HG02943 (cell line): Measurements from ENCODE around the gene ELMO2.

Source experiments
- ATAC-seq: cut with Tn5 transposase; IDR thresholded peaks from one replicate; pipeline ENCODE4 v1.9.1; 2021; ENCODE audit warnings: mild to moderate bottlenecking, low read depth, moderate library complexity; ENCODE audit not compliant: unreplicated experiment

ELMO2 gene

DNA sequence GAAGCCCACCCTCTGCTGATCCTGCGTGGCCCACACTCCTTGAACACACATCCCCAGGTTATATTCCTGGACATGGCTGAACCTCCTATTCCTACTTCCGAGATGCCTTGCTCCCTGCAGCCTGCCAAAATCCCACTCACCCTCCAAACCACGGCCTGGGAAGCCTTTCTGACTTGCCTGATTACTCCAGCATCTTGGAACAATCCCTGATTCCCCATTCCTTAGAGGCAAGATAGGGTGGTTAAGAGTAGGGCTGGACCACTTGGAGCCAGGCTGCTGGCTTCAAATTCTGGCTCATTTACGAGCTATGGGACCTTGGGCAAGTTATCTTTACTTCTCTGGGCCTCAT lies 52.2 kb downstream of the ELMO2 start:
- no peak for ATAC-seq

DNA sequence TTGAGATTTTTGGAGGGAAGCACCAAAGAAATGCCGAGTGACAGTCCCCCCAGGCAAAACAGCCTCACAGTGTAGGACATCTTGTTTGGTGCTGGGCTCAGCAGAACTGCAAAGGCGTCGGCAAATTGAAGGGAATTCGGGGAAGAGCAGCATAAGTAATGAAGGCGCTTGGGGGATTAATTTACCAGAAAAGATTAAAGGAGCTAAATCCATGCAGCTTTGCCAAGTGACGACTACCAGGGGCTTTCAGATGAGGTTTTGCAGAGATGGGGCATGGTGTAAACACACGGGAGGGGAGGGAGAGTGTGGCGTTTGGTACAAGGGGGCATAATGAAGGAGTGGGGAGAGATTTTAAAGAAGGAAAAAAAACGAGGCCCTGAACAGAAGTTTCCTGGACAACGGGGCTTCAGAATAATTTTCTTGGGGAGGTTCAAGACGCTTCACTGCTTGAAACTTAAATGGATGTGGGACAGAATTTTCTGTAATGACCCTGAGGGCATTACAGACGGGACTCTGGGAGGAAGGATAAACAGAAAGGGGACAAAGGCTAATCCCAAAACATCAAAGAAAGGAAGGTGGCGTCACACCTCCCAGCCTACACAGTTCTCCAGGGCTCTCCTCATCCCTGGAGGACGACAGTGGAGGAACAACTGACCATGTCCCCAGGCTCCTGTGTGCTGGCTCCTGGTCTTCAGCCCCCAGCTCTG lies 52.8 kb downstream of the ELMO2 start:
- ATAC-seq: no peak

DNA sequence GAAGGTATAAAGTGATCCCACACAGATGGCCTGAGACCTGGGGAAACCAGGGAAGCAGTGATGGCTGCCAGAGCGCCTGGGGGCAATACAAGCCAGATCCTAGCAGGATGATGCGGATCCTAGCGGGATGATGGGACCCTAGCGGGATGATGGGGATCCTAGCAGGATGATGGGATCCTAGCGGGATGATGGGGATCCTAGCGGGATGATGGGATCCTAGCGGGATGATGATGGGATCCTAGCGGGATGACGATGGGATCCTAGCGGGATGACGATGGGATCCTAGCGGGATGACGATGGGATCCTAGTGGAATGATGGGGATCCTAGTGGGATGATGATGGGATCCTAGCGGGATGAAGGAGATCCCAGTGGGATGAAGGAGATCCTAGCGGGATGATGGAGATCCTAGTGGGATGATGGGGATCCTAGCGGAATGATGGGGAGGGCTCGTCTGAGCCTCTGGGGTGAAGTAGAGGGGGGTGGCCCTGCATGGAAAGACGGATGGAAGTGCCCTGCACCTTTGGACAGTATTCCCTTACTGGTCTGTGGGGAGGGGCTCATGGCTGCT lies 54.0 kb downstream of the ELMO2 start:
- ATAC-seq: no peak

DNA sequence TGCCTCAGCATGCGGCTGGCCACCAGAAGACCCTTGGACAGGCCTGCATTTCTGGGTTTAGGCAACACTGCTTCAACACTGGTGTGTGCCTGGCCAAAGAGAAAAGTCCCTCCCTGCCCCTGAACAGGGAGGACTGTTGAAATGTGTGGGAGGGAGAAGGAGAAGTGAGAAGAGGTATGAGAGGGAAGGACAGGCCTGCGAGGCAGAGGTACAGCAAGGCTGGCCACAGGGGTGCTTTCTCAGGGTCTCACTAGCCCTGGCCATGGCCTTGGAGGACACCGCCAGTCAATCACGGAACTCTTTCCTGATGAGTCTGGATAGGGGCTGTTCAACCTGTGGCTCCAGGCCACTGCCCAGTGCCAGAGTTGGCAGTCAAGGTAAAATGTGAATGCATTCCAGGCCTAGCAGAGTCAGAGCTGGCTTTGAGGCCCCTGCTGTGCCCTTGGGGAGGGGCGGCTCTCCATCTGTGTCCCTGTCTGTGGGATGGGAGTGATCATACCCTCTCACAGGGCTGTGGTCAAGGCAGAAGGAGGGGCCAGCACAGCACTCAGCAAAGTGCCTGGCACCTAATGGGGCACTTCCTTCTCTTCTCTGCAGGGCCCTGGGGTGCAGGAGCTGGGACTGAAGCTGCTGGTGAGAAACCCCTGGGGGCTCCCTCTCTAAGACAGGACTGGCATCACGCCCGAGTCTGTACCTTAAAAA lies 54.9 kb downstream of the ELMO2 start:
- ATAC-seq: no peak

DNA sequence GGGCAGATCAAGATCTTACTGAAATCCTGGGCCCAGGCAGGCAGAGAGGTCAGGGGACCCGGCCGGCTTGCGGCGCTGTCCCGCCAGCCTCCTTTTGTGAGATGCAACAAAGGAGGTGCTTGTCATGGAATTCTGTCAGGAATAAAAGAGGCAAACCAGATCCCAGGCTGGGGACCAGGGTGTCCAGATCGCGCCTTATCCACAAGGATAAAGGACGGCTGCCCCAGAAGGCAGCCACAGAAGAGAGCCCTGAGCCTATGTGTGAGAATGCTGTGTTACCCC lies 55.5 kb downstream of the ELMO2 start:
- ATAC-seq: no peak

DNA sequence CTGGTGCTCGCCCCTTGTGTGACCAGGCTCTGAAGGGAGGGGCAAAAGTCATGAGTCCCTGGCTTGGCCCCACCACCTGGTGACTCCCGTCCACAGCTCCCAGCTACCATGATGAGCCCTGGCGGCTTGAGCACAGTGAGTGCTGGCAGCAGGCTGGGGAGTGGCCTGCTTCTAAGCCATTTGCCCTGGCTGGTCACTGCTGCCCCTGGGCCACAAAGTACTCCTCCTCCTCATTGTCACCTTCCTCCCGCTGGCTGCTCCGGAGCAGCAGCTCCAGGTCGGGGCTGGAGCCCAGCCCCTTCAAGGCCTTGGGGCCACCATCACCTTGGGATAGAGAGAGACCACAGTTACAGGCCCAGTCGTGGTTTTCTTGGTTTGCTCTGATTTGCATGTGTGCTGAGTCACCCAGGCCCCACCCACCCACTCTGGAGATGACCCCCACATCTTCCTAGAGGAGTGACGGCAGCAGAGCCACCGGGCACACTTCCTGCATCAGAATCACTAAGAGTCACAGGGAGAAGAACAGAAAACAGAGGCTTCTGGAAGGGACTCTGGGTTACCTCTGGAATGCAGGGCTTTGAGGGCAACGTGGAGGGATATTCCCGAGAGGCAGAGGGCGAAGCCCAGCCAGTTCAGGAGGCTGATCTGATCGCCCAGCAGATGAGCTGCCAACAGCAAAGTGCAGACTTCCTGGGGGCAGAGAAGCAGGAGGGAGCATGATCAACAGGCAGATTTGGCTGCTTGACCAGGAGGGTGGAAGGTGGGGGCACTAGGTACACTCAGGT lies 56.0 kb downstream of the ELMO2 start:
- ATAC-seq: peak; percentile 57

DNA sequence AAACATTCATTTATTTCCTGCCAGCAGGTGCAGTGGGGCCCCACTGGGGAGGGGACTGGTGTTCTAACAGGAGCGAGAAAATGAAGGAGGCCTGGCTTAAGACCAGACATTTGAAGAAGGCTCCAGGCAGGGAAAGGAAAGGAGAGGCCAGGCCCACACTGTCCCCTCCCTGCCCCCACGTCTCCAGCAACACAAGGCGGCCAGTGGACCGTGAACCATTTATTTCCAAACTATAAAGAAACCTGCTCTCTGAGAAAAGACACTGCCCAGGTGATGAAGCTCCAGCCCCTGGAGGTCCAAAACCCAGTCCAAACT lies 56.7 kb downstream of the ELMO2 start:
- no peak for ATAC-seq

DNA sequence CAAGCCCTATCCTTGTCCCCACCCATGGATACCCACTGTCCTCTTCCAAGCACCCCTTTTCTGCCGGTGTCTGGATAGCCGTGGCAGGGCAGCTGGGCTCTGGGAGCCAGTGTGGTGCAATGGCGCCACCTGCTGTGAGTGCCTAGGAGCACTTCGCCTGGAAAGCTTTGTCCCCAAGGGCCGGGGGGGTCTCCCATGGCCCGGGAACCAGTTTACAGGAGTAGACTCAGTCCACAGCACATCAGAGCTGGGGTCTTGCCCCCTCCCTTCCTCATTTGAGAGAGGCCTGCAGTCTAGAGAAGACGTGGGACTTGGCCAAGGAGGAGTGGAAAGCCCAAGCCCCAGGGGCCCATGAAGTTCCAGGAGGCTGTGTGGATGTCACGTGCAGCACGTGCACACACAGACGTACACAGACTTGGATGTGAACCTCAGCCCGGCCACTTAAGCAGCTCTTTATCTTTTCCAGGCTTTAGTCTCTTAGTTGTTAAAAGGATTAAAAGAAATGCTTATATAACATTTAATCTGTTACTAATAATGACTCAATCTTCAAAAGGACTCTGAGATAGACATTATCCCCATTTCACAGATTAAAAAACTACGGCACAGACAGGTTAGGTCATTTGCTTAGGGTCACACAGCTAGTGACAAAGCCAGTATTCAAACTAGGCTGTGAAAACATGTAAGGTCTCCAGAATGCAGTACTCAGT lies 57.2 kb downstream of the ELMO2 start:
- no peak for ATAC-seq

DNA sequence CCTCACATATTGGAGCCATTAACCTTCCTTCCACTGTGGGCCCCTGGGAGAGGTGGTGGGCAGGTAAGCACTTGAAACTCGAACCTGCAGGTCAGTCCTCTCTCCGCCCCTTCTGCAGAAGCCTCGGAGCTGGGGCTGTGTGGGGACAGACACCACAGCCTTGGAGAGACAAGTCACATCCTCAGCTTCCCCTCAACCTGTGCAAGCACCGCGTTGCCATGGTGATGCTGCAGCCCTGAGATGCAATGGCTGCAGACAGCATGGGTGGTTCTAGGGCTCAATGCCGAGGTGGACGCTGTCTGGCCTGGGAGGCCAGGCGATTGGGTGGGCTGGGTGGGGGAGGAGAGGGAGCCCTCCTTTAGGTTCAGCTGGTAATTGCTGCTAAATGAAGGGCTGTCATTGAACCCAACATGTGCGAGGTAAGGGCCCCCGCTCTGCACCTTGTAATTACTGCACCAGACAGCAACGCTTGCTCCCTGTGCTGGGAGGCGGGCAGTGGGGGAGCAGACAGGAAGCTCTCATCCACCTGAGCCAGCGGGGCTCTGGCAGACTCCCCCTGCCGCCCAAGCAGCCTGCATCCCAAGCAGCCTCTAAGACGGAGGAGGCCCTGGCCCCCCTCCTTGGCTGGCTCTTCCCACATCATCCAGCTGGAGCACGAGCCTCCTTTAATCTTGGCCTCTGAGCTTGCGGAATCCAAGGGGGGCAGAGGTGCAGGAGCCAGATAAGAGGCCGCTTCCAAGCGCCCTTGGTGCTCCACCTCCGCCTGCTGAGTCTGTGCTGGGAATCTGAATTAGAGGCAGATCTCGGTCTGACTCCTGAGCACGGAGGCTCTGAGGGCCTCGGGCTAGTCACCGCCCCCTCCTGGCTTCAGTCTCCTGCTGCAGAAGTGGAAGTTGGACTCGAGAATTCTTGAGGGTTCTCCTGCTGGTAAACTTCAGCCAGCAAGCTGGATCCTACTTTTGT lies 58.3 kb downstream of the ELMO2 start:
- ATAC-seq: no peak

DNA sequence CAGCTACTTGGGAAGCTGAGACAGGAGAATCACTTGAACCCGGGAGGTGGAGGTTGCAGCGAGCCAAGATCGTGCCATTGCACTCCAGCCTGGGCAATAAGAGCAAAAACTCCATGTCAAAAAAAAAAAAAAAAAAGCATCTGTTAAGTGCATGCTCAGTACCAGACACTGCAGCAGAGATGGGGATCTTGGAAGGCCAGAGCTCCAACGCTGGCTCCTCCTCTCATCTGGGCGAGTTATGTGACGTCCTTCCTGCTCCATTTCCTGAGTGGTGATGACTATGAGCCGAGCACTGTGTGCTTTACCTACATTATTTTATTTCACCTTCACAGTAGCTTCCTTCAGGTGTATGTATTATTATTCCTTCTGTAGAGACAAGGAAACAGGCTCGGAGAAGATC lies 59.6 kb downstream of the ELMO2 start:
- no peak for ATAC-seq

DNA sequence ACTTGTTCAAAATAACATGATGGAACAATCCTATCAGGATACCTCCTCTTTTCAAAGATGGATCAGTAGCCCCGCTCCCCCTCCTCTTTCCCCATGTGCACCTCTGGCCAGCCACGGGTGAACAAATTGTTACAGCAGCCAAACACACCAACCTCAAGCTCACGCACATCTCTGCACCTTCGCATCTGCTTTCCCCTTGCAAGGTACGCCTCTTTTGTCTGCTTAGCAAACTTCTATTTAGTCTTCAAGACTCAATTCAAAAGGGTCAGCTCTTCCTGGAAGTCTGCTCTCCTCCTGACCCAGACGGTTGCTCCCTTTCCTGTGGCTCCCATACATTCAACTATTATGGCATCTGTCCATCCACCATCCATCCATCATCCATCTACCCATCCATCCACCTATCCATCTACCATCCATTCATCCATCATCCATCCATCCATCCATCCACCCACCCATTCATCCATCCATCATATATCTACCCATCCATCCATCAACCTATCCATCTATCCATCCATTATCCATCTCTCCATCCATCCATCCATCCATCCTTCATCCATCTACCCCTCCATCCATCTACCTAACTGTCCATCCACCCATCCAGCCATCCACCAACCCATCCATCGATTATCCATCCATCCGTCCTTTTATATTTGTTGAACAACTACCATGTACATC lies 61.8 kb downstream of the ELMO2 start:
- no peak for ATAC-seq

DNA sequence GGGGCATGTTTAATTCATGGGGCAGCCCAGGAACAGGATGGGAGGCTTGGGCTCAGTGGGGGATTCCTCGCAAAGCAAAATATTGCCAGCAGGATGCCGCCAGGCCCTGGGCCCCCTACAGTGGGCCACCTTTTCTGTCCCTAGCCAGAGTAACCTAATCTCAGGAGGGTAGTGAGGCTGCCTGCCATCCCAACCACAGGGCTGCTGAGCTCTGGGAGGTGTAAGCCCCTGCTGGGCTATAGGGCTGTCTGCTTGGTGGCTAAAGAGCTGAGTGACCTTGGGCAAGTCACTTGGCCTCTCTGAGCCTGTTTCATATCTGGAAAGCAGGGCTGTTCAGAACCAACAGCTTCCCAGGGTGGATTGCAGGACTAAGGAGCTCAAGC lies 62.4 kb downstream of the ELMO2 start:
- no peak for ATAC-seq

DNA sequence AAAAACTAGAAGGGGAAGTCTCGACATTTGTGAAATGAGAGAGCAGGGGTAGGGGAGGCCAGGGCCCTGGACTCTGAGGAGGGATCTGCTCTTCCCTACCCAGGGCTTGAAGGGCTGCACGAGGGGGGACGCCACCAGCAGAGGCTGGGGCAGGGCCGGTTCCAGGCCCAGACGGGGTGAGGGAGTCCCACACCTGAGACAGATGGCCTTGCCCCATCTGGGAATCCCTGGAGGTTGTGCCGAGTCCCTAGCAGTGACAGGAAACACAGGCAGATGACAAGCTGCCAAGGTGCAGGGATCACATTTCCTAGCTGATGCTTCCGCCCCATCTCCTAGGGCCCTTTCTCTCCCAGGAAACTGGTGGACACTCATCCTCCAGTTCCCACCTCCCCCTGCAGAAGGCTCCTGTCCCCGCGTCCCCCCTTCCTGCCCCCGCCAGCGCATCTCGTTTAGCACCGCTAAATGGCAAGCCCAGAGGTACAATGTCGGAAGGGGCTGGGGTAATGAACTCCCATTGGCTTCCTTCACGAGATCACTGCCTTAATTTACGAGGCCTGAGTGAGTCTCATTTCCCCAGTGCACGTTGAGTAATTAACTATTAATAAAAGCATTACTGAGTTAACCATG lies 63.0 kb downstream of the ELMO2 start:
- ATAC-seq: no peak

DNA sequence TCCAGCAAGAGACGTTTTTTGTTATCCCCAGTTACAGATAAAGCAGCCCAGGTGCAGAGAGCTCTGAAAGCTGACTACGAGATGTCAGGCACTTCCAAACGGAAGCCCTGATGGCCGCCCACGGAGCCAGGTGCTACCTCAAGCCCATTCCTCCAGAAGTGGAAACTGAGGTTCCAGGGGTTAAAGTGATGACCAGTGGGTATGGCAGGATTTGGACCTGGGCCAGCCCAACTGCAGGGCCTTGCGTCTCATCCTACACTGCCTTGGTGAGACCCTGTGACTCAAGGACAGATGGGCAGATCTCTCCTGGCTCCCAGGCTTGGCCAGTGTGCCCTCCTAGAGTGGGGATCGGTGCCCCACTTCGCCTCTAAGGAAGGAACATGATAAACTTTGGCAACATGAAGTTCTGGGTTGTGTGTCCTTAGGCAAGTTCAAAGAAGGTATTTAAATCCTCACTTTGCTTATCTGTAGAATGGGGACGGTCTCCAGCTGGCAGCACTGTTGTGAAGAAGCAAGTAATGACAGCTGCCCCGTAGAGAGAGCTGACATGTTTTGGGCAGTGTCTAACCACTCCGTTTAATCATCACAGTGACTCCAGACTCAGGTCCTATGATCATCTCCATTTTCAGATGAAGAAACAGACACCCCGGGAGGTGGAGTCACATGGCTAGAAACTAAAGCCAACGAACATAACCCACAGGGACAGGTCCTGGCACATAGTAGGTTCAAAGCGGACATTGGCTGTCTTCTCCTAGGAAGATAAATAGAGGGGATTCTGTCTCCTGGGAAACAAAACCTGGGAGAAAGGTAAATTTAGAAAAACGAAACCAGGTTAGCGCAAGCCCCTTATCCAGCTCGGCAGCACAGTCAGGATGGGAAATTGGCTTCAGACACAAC lies 63.7 kb downstream of the ELMO2 start:
- no peak for ATAC-seq

DNA sequence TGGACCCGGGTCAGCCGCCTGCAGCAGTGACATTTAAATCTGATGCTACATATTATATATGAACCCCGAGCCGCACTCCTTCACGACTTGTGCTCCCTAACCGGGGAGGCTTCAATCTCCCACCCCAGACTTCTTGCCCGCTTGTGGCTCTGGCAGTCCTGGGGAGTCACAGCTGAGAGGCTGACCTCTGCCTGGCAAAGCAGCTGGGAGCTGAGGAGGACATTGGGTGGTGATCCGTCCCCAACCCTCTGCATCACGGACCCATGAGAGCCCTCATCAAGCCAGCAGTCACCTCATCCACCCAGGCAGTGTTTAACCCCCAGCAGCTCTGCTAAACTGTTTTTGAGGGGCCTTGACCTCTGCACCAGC lies 64.4 kb downstream of the ELMO2 start:
- ATAC-seq: no peak

DNA sequence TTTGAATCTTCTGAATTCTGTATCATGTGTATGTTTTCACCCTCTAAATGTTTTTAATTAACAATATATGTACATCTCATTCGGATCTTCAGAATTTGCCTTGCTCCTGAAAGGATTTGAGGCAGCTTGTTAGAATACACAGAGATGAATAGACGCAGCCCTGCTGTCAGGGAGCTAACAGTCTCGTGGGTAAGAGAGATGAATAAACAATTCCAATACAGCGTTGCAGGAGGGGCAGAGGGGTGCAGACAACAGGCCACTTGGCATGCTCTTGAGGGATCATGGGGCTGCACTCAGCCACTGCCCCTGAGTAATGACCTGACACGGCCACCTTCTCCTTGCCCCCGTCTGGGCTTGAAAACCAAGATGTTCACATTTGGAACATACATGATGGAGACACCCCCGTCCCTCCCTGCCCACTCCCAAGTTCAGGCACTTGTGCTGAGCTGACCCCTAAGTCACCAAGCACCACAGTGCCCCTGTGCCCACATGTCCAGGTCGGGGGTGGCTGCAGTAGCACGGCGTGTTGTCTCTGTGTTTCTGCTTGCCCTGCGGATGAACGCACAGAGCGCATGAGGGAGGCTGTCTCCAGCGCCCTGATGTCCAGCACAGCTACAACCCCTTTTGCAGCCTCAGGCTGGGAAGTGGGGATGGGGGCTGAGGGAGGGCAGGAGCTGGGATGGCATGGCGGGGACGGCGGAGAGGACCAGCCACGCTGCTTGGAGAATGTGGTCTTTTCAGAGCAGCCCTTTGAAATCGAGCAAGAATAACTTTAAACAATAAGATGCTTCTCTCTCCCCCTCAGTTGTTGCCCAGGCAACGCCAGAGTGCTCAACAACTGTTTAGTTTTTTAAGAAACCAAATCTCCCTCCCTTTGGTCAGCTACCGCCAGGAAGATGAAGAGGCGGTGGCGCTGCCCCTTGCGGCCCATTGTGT lies 65.1 kb downstream of the ELMO2 start:
- no peak for ATAC-seq

DNA sequence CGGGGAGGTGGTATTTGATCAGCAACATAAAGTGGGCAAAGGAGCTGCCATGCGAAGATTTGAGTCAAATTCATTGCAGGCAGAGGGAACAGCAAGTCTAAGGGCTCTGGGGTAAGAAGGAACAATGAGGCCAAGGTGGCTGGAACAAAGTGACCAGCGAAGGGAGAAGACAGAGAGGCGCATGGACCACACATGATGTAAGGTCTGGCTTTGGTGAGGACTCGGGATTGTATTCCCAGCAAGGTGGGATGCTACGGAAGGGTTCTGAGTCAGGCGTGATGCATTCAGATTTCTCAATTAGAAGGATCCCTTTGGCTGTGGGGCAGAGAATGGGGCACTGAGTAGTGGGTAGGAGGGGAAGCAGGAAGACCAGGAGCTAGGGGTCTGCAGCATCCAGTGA lies 67.4 kb downstream of the ELMO2 start:
- ATAC-seq: no peak
